ENCODE results near the gene CAMK1D.

CAMK1D gene

GRCh38 chr10:12448729-12449391 is 99.5 kb downstream of the CAMK1D start:
- Histone ChIP-seq H3K4me1 (ENCODE audit: control insufficient read depth, insufficient read depth, low read length) (0 out of 2 replicates have a peak, but pooled peaks cover 7% of the 10 kb centered on the region), H3K27me3 (ENCODE audit: control insufficient read depth, insufficient read depth, low read length) (no peaks in the 10 kb centered on the region), H3K9ac (ENCODE audit: low read depth, low read length) (no peak overlapping the region), H3K27ac (ENCODE audit: low read depth, low read length) (no peak overlapping the region), H3K36me3 (ENCODE audit: control insufficient read depth, insufficient read depth, low read length) (no peaks in the 10 kb centered on the region), H3K4me3 (ENCODE audit: low read depth, low read length) (no peak overlapping the region), H3K9me3 (ENCODE audit: control insufficient read depth, insufficient read depth, low read length) (no peaks in the 10 kb centered on the region)

DNA sequence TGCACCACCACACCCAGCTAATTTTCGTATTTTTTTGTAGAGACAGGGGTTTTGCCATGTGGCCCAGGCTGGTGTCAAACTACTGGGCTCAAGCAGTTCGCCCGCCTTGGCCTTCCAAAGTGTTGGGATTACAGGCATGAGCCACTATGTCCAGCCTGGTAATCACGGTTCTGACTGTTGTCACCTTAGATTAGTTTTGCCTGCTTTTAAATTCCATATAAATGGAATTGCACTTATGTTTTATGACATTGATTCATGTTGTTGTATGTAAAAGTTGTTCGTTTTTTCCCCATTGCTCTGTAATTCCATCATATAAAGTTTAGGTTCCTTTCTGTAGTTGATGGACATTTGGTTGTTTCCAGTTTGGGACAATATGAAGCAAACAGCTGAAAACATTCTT is 106.0 kb downstream of the CAMK1D start:
- Histone ChIP-seq H3K9ac (ENCODE audit: low read depth, low read length) (no peak overlapping the region), H3K27ac (ENCODE audit: low read depth, low read length) (no peak overlapping the region), H3K4me3 (ENCODE audit: low read depth, low read length) (no peak overlapping the region), H3K36me3 (ENCODE audit: control insufficient read depth, insufficient read depth, low read length) (no peaks in the 10 kb centered on the region), H3K9me3 (ENCODE audit: control insufficient read depth, insufficient read depth, low read length) (no peaks in the 10 kb centered on the region), H3K4me1 (ENCODE audit: control insufficient read depth, insufficient read depth, low read length) (no peaks in the 10 kb centered on the region), H3K27me3 (ENCODE audit: control insufficient read depth, insufficient read depth, low read length) (no peaks in the 10 kb centered on the region)

GRCh38 chr10:12455766-12456165 is 106.4 kb downstream of the CAMK1D start:
- Histone ChIP-seq H3K4me3 (ENCODE audit: low read depth, low read length) (no peak overlapping the region), H3K9ac (ENCODE audit: low read depth, low read length) (no peak overlapping the region), H3K36me3 (ENCODE audit: control insufficient read depth, insufficient read depth, low read length) (no peaks in the 10 kb centered on the region), H3K9me3 (ENCODE audit: control insufficient read depth, insufficient read depth, low read length) (no peaks in the 10 kb centered on the region), H3K27ac (ENCODE audit: low read depth, low read length) (no peak overlapping the region), H3K27me3 (ENCODE audit: control insufficient read depth, insufficient read depth, low read length) (no peaks in the 10 kb centered on the region), H3K4me1 (ENCODE audit: control insufficient read depth, insufficient read depth, low read length) (no peaks in the 10 kb centered on the region)

- H3K36me3 ChIP-seq (ENCODE audit: control insufficient read depth, insufficient read depth, low read length): no peaks in the 10 kb centered on the region
- H3K9ac ChIP-seq (ENCODE audit: low read depth, low read length): no peak overlapping the region
- H3K27ac ChIP-seq (ENCODE audit: low read depth, low read length): no peak overlapping the region
- no peaks in the 10 kb centered on the region for H3K9me3 ChIP-seq (ENCODE audit: control insufficient read depth, insufficient read depth, low read length)
- no peaks in the 10 kb centered on the region for H3K4me1 ChIP-seq (ENCODE audit: control insufficient read depth, insufficient read depth, low read length)
- no peak overlapping the region for H3K4me3 ChIP-seq (ENCODE audit: low read depth, low read length)
- no peaks in the 10 kb centered on the region for H3K27me3 ChIP-seq (ENCODE audit: control insufficient read depth, insufficient read depth, low read length)
Observed at GRCh38 chr10:12459340-12459739, 110.0 kb downstream of the CAMK1D start.

DNA sequence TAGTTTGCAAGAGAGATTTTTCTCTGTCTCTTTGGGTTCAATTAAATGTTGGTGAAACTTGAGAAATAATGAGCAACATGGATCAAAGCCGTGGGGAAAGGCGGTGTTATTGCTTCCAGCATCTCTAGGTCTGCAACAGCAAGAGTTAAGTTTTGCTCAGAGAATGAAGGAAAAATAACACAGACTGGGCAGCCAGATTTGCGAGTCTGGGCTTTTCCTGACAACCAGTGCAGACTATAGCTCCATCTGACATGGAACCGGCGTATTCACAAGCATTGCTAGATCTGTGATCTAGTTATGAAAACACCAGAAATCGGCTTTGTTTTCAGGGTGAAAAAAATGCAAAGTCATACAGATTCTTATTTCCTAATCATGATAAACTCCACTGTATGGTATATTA is 110.4 kb downstream of the CAMK1D start:
- H3K4me3 ChIP-seq (ENCODE audit: low read depth, low read length): no peak overlapping the region
- no peak overlapping the region for H3K27ac ChIP-seq (ENCODE audit: low read depth, low read length)
- no peaks in the 10 kb centered on the region for H3K4me1 ChIP-seq (ENCODE audit: control insufficient read depth, insufficient read depth, low read length)

GRCh38 chr10:12463459-12463838 is 114.1 kb downstream of the CAMK1D start:
- peaks cover 2% of the 10 kb centered on the region; the same call in 1 of the 2 replicates for H3K4me1 ChIP-seq (ENCODE audit: control insufficient read depth, insufficient read depth, low read length)
- no peaks in the 10 kb centered on the region for H3K9me3 ChIP-seq (ENCODE audit: control insufficient read depth, insufficient read depth, low read length)
- H3K27me3 ChIP-seq (ENCODE audit: control insufficient read depth, insufficient read depth, low read length): no peaks in the 10 kb centered on the region
- no peaks in the 10 kb centered on the region for H3K36me3 ChIP-seq (ENCODE audit: control insufficient read depth, insufficient read depth, low read length)
- H3K4me3 ChIP-seq (ENCODE audit: low read depth, low read length): no peak overlapping the region
- no peak overlapping the region for H3K9ac ChIP-seq (ENCODE audit: low read depth, low read length)
- H3K27ac ChIP-seq (ENCODE audit: low read depth, low read length): no peak overlapping the region

More for the DNA sequence above, 110.4 kb downstream of the CAMK1D start:
- H3K9me3 ChIP-seq (ENCODE audit: control insufficient read depth, insufficient read depth, low read length): no peaks in the 10 kb centered on the region
- no peaks in the 10 kb centered on the region for H3K36me3 ChIP-seq (ENCODE audit: control insufficient read depth, insufficient read depth, low read length)
- H3K9ac ChIP-seq (ENCODE audit: low read depth, low read length): no peak overlapping the region
- H3K27me3 ChIP-seq (ENCODE audit: control insufficient read depth, insufficient read depth, low read length): no peaks in the 10 kb centered on the region

- Histone ChIP-seq H3K4me1 (ENCODE audit: control insufficient read depth, insufficient read depth, low read length) (peaks cover 4% of the 10 kb centered on the region; the same call in 1 of the 2 replicates), H3K9me3 (ENCODE audit: control insufficient read depth, insufficient read depth, low read length) (no peaks in the 10 kb centered on the region), H3K36me3 (ENCODE audit: control insufficient read depth, insufficient read depth, low read length) (no peaks in the 10 kb centered on the region), H3K4me3 (ENCODE audit: low read depth, low read length) (no peak overlapping the region), H3K27me3 (ENCODE audit: control insufficient read depth, insufficient read depth, low read length) (no peaks in the 10 kb centered on the region), H3K9ac (ENCODE audit: low read depth, low read length) (no peak overlapping the region), H3K27ac (ENCODE audit: low read depth, low read length) (no peak overlapping the region)
Observed at GRCh38 chr10:12465385-12466136, 116.2 kb downstream of the CAMK1D start.

DNA sequence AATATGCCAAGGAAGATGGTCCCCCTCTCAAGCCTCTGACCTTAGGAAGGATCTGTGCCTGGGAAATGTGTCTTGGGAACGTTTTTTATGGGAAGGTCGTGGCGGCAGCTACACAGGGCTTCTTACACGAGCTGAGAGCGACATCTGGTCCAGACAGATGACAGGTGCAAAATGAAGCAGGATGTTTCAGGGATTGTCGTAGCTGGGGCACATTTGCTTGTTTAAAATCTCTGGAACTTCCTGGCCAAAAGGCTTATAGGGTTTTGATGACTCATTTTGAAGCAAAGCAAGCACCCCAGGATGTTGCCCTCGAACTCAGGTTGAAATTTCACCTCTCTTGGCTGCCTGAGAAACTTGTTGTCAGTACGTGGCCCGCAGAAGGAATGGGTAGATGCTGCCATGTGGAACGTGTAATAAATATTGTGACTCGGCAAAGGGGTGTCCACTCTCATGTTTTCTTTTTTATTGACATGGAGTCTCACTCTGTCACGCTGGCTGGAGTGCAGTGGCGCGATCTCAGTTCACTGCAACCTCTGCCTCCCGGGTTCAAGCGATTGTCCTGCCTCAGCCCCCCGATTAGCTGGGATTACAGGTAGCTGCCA is 117.5 kb downstream of the CAMK1D start:
- Histone ChIP-seq H3K4me1 (ENCODE audit: control insufficient read depth, insufficient read depth, low read length) (peaks cover 4% of the 10 kb centered on the region; the same call in 1 of the 2 replicates), H3K4me3 (ENCODE audit: low read depth, low read length) (no peak overlapping the region), H3K27me3 (ENCODE audit: control insufficient read depth, insufficient read depth, low read length) (no peaks in the 10 kb centered on the region), H3K27ac (ENCODE audit: low read depth, low read length) (no peak overlapping the region), H3K36me3 (ENCODE audit: control insufficient read depth, insufficient read depth, low read length) (no peaks in the 10 kb centered on the region), H3K9ac (ENCODE audit: low read depth, low read length) (no peak overlapping the region), H3K9me3 (ENCODE audit: control insufficient read depth, insufficient read depth, low read length) (no peaks in the 10 kb centered on the region)

GRCh38 chr10:12469345-12469744 is 120.0 kb downstream of the CAMK1D start:
- Histone ChIP-seq H3K4me1 (ENCODE audit: control insufficient read depth, insufficient read depth, low read length) (peaks cover 4% of the 10 kb centered on the region; the same call in 1 of the 2 replicates), H3K9ac (ENCODE audit: low read depth, low read length) (no peak overlapping the region), H3K4me3 (ENCODE audit: low read depth, low read length) (no peak overlapping the region), H3K36me3 (ENCODE audit: control insufficient read depth, insufficient read depth, low read length) (no peaks in the 10 kb centered on the region), H3K27ac (ENCODE audit: low read depth, low read length) (no peak overlapping the region), H3K27me3 (ENCODE audit: control insufficient read depth, insufficient read depth, low read length) (no peaks in the 10 kb centered on the region), H3K9me3 (ENCODE audit: control insufficient read depth, insufficient read depth, low read length) (no peaks in the 10 kb centered on the region)

DNA sequence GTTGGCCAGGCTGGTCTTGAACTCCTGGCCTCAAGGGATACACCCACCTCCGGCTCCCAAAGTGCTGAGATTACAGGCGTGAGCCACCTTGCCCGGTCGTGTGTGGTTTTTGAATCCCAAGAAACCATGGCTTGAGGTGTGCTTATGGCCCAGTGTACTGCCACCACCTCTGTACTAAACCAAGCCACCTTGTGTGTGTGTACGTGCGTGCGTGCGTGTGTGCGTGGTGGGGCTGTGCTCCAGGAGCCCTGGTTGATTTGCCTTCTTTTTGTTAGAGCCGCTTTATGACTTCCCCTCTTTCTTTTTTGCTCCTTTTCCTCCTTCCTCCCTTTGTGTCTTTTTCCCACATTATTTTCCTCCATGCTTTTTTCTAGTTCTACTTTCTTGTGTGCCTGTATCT is 121.4 kb downstream of the CAMK1D start:
- Histone ChIP-seq H3K4me1 (ENCODE audit: control insufficient read depth, insufficient read depth, low read length) (peaks cover 4% of the 10 kb centered on the region; the same call in 1 of the 2 replicates), H3K9me3 (ENCODE audit: control insufficient read depth, insufficient read depth, low read length) (no peaks in the 10 kb centered on the region), H3K4me3 (ENCODE audit: low read depth, low read length) (no peak overlapping the region), H3K9ac (ENCODE audit: low read depth, low read length) (no peak overlapping the region), H3K27me3 (ENCODE audit: control insufficient read depth, insufficient read depth, low read length) (no peaks in the 10 kb centered on the region), H3K36me3 (ENCODE audit: control insufficient read depth, insufficient read depth, low read length) (no peaks in the 10 kb centered on the region), H3K27ac (ENCODE audit: low read depth, low read length) (no peak overlapping the region)

- H3K9ac ChIP-seq (ENCODE audit: low read depth, low read length): no peak overlapping the region
Observed at GRCh38 chr10:12471135-12471534, 121.8 kb downstream of the CAMK1D start.

More at GRCh38 chr10:12471135-12471534, 121.8 kb downstream of the CAMK1D start:
- no peak overlapping the region for H3K27ac ChIP-seq (ENCODE audit: low read depth, low read length)
- no peaks in the 10 kb centered on the region for H3K9me3 ChIP-seq (ENCODE audit: control insufficient read depth, insufficient read depth, low read length)
- H3K4me1 ChIP-seq (ENCODE audit: control insufficient read depth, insufficient read depth, low read length): peaks cover 4% of the 10 kb centered on the region; the same call in 1 of the 2 replicates
- H3K4me3 ChIP-seq (ENCODE audit: low read depth, low read length): no peak overlapping the region
- H3K36me3 ChIP-seq (ENCODE audit: control insufficient read depth, insufficient read depth, low read length): no peaks in the 10 kb centered on the region
- no peaks in the 10 kb centered on the region for H3K27me3 ChIP-seq (ENCODE audit: control insufficient read depth, insufficient read depth, low read length)

All from HUES48 (cell line).